GM13977 (cell line): ENCODE data around the gene TNFSF15.

Experiments used
- DNase-seq: peaks from one replicate; pipeline ENCODE4 v3.0.0; 2012; ENCODE audit warnings: low spot score
- in situ Hi-C: fragments of 300-500 bp; cut with MboI; formaldehyde crosslinking; loops from one replicate; pipeline ENCODE4 v1.12.0; 2022; ENCODE audit warnings: low sequenced_read_pairs, low pct_unique_long_range_greater_than_20kb, mixed read lengths, inconsistent platforms; ENCODE audit not compliant: unreplicated experiment
- TF ChIP-seq, protein P1 (sequence below): IDR thresholded peaks from 2 replicates; pipeline ENCODE4 v1.5.1; 2012; ENCODE audit warnings: mild to moderate bottlenecking, control low read depth; ENCODE audit not compliant: insufficient read depth; ENCODE audit errors: extremely low read depth, missing control alignments

Gene TNFSF15

DNA sequence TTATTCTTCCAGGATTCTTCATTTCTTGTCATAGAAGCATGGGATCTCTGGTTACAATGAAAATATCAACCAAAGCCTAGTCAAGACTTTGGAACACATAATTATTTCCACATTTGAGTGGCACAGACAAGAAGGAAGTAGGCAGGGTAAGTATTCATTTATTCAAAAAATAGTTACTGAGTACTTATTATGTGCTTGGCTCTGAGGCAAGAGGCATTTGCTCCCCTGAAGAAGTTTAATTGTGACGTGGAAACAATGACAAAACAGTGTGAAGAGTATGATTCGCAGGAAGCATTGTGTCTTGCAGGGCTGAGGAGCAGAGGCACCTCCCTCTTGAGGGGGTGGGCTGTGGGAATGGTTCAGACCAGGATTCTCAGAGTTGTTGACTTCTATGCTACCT is 45.0 kb upstream of the TNFSF15 start:
- in situ Hi-C loops = no loop called here
- TF ChIP-seq, protein P1, sequence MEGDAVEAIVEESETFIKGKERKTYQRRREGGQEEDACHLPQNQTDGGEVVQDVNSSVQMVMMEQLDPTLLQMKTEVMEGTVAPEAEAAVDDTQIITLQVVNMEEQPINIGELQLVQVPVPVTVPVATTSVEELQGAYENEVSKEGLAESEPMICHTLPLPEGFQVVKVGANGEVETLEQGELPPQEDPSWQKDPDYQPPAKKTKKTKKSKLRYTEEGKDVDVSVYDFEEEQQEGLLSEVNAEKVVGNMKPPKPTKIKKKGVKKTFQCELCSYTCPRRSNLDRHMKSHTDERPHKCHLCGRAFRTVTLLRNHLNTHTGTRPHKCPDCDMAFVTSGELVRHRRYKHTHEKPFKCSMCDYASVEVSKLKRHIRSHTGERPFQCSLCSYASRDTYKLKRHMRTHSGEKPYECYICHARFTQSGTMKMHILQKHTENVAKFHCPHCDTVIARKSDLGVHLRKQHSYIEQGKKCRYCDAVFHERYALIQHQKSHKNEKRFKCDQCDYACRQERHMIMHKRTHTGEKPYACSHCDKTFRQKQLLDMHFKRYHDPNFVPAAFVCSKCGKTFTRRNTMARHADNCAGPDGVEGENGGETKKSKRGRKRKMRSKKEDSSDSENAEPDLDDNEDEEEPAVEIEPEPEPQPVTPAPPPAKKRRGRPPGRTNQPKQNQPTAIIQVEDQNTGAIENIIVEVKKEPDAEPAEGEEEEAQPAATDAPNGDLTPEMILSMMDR = no peak
- no peak for DNase-seq

DNA sequence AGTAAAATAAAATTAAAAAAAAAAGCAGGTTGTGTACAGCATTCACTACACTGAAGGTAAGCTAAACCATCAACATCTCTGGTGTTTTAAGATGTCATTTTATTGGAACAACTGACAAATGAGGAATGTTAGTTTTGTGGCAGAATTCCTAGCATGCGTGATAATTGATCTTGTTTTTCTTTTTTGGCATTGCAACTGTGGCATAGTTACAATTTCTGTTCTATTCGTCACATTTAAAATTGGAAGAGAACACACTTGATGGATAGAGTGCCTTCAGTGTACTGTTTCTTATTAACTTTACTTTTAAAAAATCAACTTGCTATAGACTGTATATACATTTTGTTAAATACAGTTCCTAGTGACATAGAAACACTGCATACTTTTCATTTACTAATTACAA is 43.6 kb upstream of the TNFSF15 start:
- in situ Hi-C loops = no loop called here

DNA sequence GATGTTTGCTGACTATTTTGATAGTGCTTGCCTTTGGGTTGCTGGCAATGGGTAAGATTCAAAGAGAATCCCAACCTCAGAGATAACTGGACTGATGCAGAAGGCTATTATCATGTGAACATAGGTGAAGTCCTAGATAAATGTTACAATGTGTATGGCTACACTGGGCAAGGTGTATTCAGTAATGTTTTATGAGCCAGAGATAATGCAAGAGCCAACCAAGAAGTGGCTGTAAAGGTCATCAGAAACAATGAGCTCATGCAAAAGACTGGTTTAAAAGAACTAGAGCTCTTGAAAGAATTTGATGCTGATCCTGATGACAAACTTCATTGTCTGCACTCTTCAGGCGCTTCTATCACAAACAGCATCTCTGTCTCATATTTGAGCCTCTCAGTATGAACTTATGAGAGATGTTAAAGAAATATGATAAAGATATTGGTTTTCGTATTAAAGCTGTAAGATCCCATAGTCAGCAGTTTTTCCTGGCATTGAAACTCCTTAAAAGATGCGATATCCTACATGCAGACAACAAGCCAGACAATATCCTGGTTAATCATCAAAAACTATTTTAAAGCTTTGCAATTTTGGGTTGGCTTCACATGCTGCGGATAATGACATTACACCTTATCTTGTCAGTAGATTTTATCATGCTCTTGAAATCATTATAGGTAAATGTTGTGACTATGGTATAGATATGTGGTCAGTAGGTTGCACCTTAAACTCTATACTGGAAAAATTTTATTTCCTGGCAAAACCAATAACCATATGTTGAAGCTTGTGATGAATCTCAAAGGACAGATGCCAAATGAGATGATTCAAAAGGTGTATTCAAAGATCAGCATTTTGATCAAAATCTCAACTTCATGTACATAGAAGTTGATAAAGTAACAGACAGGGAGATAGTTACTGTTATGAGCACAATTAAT is 41.9 kb upstream of the TNFSF15 start:
- in situ Hi-C loops = no loop called here
- TF ChIP-seq, protein P1 = no peak
- DNase-seq = no peak

More for the DNA sequence above, 43.6 kb upstream of the TNFSF15 start:
- no peak for DNase-seq
- TF ChIP-seq, protein P1 = no peak

DNA sequence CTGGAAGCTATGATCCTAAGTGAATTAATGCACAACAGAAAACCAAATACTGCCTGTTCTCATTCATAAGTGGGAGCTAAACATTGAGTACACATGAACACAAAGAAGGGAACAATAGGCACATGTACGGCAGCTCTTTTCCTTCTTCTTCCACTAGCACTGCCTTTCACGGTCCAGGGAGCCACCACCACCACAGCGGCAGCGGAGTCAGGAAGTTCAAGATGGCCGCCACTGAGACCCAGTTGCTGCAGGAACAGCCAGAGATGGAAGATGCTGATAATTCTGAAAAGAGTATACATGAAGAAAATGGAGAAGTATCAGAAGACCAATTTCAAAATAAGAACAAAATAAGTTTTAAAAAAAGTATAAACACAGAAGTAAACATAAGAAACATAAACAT is 39.5 kb upstream of the TNFSF15 start:
- TF ChIP-seq, protein P1 = no peak
- in situ Hi-C loops = no loop called here

DNA sequence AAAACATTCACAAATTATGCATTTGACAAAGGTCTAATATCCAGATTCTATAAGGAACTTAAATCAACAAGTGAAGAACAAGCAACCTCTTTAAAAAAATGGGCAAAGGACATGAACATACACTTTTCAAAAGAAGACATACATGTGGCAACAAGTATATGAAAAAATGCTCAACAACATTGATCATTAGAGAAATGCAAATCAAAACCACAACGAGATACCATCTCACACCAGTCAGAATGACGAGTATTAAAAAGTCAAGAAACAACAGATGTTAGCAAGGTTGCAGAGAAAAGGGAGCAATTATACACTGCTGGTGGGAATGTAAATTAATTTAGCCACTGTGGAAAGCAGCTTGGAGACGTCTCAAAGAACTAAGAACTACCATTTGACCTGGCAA is 38.9 kb upstream of the TNFSF15 start:
- no peak for DNase-seq
- in situ Hi-C loops = no loop called here
- TF ChIP-seq, protein P1 = no peak

More for the DNA sequence above, 39.5 kb upstream of the TNFSF15 start:
- no peak for DNase-seq

DNA sequence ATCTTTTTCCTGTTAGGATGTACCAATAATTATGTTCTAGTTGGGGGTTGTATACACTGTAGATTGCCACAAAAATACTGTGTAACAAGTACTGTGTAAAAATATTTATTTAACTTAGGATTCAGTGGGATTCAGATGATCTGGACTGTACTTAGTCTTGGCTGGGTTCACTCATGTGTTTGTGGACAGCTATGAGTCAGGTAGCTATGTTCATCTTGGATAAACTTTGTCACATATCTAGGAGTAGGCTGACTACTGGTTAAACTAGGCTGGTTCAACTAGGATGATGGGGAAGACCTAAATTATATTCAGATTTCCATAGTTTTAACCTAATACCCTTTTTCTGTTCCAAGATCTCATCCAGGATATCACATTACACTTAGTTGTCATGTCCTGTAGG is 32.1 kb upstream of the TNFSF15 start:
- TF ChIP-seq, protein P1 = no peak
- no peak for DNase-seq
- in situ Hi-C loops = no loop called here
